Activated B cell treated with CpG ODN at 0.5 μM for 24 hours (primary cell): ENCODE results near the gene ORC1. TPM values are rescaled to one million over a fixed set of nuclear protein-coding genes. Genes with fewer than 3 reads are reported as not detected.

Source experiments
- ATAC-seq: fragments of 200-7000 bp; cut with Tn5 transposase; one replicate; pipeline ENCODE4 v1.10.0; 2021; ENCODE audit warnings: low read depth, mild to moderate bottlenecking, moderate library complexity
- CTCF ChIA-PET: fragments of 350-600 bp; sonication (Branson Sonifier 250); formaldehyde crosslinking; loops from one replicate; lab custom pipeline; 2021; ENCODE audit warnings: antibody characterized with exemption; lab: Charles Lee
- POLR2A ChIA-PET: fragments of 350-600 bp; sonication (Branson Sonifier 250); formaldehyde crosslinking; loops from one replicate; lab custom pipeline; 2021; ENCODE audit warnings: antibody characterized with exemption; lab: Charles Lee
- DNase-seq: peaks from one replicate; pipeline ENCODE4 v3.0.0; 2022
- H3K27ac Mint-ChIP-seq: one replicate; pipeline ENCODE4 v1.8.0; 2020; ENCODE audit warnings: mixed read lengths
- H3K27me3 Mint-ChIP-seq: one replicate; pipeline ENCODE4 v1.8.0; 2021; ENCODE audit warnings: mixed read lengths
- H3K36me3 Mint-ChIP-seq: one replicate; pipeline ENCODE4 v1.8.0; 2021; ENCODE audit warnings: low read depth, mixed read lengths
- H3K4me1 Mint-ChIP-seq: one replicate; pipeline ENCODE4 v1.8.0; 2021; ENCODE audit warnings: mixed read lengths
- H3K4me3 Mint-ChIP-seq: one replicate; pipeline ENCODE4 v1.8.0; 2020; ENCODE audit warnings: mild to moderate bottlenecking, mixed read lengths
- H3K9me3 Mint-ChIP-seq: one replicate; pipeline ENCODE4 v1.8.0; 2020; ENCODE audit warnings: mixed read lengths
- intact Hi-C: fragments of 100-400 bp; cut with micrococcal nuclease; formaldehyde crosslinking; loops from one replicate; pipeline ENCODE4 v1.15.1; 2024
- total RNA-seq: library from RNA; stranded (reverse); gene quantifications from 2 replicates; pipeline ENCODE4 v1.2.3, GENCODE V29; 2022
- TF ChIP-seq, protein P1 (sequence below): fragments of 200-600 bp; IDR thresholded peaks from one replicate; pipeline ENCODE4 v1.8.0; 2022; ENCODE audit warnings: antibody characterized with exemption, mild to moderate bottlenecking

The ORC1 gene
- total RNA-seq, 1 donor from 2014 or later: 3.2 TPM

DNA sequence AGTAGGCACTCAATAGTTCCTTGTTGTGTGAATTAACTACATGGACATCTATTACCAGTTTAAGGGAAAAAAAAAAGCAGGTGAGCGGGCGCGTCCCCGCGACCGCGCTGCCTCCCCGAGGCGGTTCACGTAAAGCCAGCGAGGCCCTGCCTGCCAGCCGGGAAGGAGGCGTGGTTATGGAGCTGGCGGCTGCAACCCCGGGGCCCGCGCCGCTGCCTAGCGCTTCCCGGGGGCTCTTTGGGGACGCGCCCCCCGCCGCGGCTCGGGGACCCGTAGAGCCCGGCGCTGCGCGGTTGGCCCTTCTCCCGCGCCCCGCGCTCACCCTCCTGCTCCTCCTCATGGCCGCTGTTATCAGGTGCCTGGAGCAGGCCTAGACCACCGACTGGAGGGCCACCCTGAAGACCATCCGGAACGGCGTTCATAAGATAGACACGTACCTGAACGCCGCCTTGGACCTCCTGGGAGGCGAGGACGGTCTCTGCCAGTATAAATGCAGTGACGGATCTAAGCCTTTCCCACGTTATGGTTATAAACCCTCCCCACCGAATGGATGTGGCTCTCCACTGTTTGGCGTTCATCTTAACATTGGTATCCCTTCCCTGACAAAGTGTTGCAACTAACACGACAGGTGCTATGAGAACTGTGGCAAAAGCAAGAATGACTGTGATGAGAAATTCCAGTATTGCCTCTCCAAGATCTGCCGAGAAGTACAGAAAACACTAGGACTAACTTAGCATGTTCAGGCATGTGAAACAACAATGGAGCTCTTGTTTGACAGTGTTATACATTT lies 35.6 kb downstream of the ORC1 start:
- peak; percentile 50 for DNase-seq
- Mint-ChIP-seq H3K36me3 (peaks cover 10% of the 10 kb centered on the region), H3K27ac (peak overlapping the region; percentile 46), H3K4me3 (peak overlapping the region; percentile 69), H3K9me3 (no peaks in the 10 kb centered on the region), H3K4me1 (peaks cover 30% of the 10 kb centered on the region), H3K27me3 (peaks cover 2% of the 10 kb centered on the region)
- intact Hi-C loops: loop anchor here (5.0 to 10.0 kb wide), 5 partner anchors 186 to 959 kb away; partner anchors contain the start of genes LRP8, OSBPL9, TUT4 and ZFYVE9
- ChIA-PET CTCF (interaction anchor here (0.7 kb wide), 1 partner anchor 339 kb away, joined by 3 read pairs; no protein-coding TSS in a partner anchor), POLR2A (interaction anchor here (0.7 to 1.8 kb wide), 4 partner anchors 36 to 852 kb away, joined by 3 to 11 read pairs (median 5); partner anchors contain the start of genes KTI12, ORC1 and PRPF38A)
- ATAC-seq: no peak
- TF ChIP-seq, protein P1, sequence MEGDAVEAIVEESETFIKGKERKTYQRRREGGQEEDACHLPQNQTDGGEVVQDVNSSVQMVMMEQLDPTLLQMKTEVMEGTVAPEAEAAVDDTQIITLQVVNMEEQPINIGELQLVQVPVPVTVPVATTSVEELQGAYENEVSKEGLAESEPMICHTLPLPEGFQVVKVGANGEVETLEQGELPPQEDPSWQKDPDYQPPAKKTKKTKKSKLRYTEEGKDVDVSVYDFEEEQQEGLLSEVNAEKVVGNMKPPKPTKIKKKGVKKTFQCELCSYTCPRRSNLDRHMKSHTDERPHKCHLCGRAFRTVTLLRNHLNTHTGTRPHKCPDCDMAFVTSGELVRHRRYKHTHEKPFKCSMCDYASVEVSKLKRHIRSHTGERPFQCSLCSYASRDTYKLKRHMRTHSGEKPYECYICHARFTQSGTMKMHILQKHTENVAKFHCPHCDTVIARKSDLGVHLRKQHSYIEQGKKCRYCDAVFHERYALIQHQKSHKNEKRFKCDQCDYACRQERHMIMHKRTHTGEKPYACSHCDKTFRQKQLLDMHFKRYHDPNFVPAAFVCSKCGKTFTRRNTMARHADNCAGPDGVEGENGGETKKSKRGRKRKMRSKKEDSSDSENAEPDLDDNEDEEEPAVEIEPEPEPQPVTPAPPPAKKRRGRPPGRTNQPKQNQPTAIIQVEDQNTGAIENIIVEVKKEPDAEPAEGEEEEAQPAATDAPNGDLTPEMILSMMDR: no peak

- H3K27ac Mint-ChIP-seq: no peak overlapping the region
- H3K9me3 Mint-ChIP-seq: no peaks in the 10 kb centered on the region
- no peak for ATAC-seq
- TF ChIP-seq, protein P1: no peak
- intact Hi-C loops: loop anchor here (5.0 to 10.0 kb wide), 5 partner anchors 188 to 960 kb away; partner anchors contain the start of genes LRP8, OSBPL9, TUT4 and ZFYVE9
- H3K36me3 Mint-ChIP-seq: peaks cover 19% of the 10 kb centered on the region
- H3K27me3 Mint-ChIP-seq: peaks cover 2% of the 10 kb centered on the region
- peaks cover 30% of the 10 kb centered on the region for H3K4me1 Mint-ChIP-seq
- no peak for DNase-seq
- no peak overlapping the region for H3K4me3 Mint-ChIP-seq
- ChIA-PET POLR2A (interaction anchor here (0.5 to 2.8 kb wide), 6 partner anchors 37 to 1813 kb away, joined by 3 to 34 read pairs (median 4); partner anchors contain the start of genes BTF3L4, ORC1 and PRPF38A), CTCF (no interaction called here)
These were observed 37.0 kb downstream of the ORC1 start for GRCh38 chr1:52367272-52367671.

DNA sequence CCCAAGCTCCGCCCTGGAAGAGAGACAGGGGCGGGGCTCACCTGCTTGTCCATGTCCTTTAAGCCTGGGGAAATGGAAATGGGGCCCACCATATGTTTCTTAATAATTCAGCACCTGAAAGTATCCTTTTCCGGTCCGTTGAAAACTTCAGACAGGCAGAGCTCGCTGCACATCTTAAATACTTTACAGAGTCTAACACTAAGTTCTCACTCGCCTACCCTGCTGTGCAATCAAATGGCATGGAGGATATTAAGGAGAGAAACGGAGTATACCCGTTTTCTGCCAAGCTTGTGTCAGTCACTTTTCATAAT lies 37.8 kb downstream of the ORC1 start:
- ATAC-seq: no peak
- DNase-seq: no peak
- intact Hi-C loops: loop anchor here (1.0 to 10.0 kb wide), 8 partner anchors 38 to 961 kb away; partner anchors contain the start of genes LRP8, ORC1, OSBPL9 and PRPF38A
- Mint-ChIP-seq H3K4me3 (peak overlapping the region; percentile 94), H3K9me3 (no peaks in the 10 kb centered on the region), H3K27me3 (peaks cover 2% of the 10 kb centered on the region), H3K27ac (peak overlapping the region; percentile 87), H3K36me3 (peaks cover 27% of the 10 kb centered on the region), H3K4me1 (peaks cover 30% of the 10 kb centered on the region)
- TF ChIP-seq, protein P1: no peak
- CTCF ChIA-PET: interaction anchor here (1.2 kb wide), 1 partner anchor 320 kb away, joined by 4 read pairs; no protein-coding TSS in a partner anchor
- POLR2A ChIA-PET: interaction anchor here (0.5 to 2.8 kb wide), 11 partner anchors 10 to 637 kb away, joined by 3 to 34 read pairs (median 4); partner anchors contain the start of genes BTF3L4, ORC1, PRPF38A and SHISAL2A

- DNase-seq (peak; percentile 100), ATAC-seq (peak; percentile 95)
- Mint-ChIP-seq H3K4me3 (peak within 1 kb of the TSS; percentile 94), H3K4me1 (peaks cover 30% of the 10 kb centered on the region), H3K27me3 (peaks cover 2% of the 10 kb centered on the region), H3K36me3 (peaks cover 32% of the 10 kb centered on the region), H3K9me3 (no peaks in the 10 kb centered on the region), H3K27ac (peak within 1 kb of the TSS; percentile 88)
- intact Hi-C loops: loop anchor here (1.0 to 10.0 kb wide), 8 partner anchors 38 to 961 kb away; partner anchors contain the start of genes LRP8, ORC1, OSBPL9 and PRPF38A
- TF ChIP-seq, protein P1: no peak
- ChIA-PET CTCF (interaction anchor here (1.2 kb wide), 1 partner anchor 321 kb away, joined by 4 read pairs; no protein-coding TSS in a partner anchor), POLR2A (interaction anchor here (0.5 to 2.8 kb wide), 9 partner anchors 9 to 637 kb away, joined by 3 to 34 read pairs (median 4); partner anchors contain the start of genes BTF3L4, ORC1, PRPF38A and SHISAL2A)
These were observed 38.3 kb downstream of the ORC1 start, which contains the start of gene CC2D1B for GRCh38 chr1:52365746-52366516. CC2D1B (minus strand) TSS chr1:52366205; CDS start chr1:52364620, 1,585 bp downstream.
